Stimulated activated memory B cell treated with anti-CD40 and anti-IgM and Interleukin-4, amounts not matched to agents 10 μg/mL and 1 μg/mL and 100 μg/mL, for 72 hours (primary cell): ENCODE measurements around the gene PRICKLE3.
"Not testable (repeated sequence)": the region's sequence is repeated elsewhere in the genome, so short reads cannot be mapped to it uniquely, and the experiment has no call there.

Source experiments
- ATAC-seq: fragments of 150-1000 bp; cut with Tn5 transposase; 2 replicates; pipeline ENCODE4 v1.10.0; 2021
- H3K27ac Mint-ChIP-seq: one replicate; pipeline ENCODE4 v1.8.0; 2022; ENCODE audit warnings: mild to moderate bottlenecking, mixed read lengths
- H3K27me3 Mint-ChIP-seq: one replicate; pipeline ENCODE4 v1.8.0; 2022; ENCODE audit warnings: mixed read lengths
- H3K36me3 Mint-ChIP-seq: one replicate; pipeline ENCODE4 v1.8.0; 2022; ENCODE audit warnings: mixed read lengths
- H3K4me1 Mint-ChIP-seq: one replicate; pipeline ENCODE4 v1.8.0; 2022; ENCODE audit warnings: mixed read lengths
- H3K4me3 Mint-ChIP-seq: one replicate; pipeline ENCODE4 v1.8.0; 2022; ENCODE audit warnings: mild to moderate bottlenecking, moderate library complexity, mixed read lengths
- H3K9me3 Mint-ChIP-seq: one replicate; pipeline ENCODE4 v1.8.0; 2022; ENCODE audit warnings: mixed read lengths

PRICKLE3 gene

GRCh38 chrX:49137492-49137891 is 48.7 kb downstream of the PRICKLE3 start:
- Mint-ChIP-seq H3K27ac (no peak overlapping the region), H3K4me1 (no peaks in the 10 kb centered on the region), H3K9me3 (peaks cover 6% of the 10 kb centered on the region), H3K36me3 (peaks cover 13% of the 10 kb centered on the region), H3K27me3 (no peaks in the 10 kb centered on the region), H3K4me3 (no peak overlapping the region)
- no peak for ATAC-seq

GRCh38 chrX:49133759-49134158 is 52.4 kb downstream of the PRICKLE3 start:
- Mint-ChIP-seq H3K4me3 (no peak overlapping the region), H3K27me3 (no peaks in the 10 kb centered on the region), H3K9me3 (no peaks in the 10 kb centered on the region), H3K36me3 (peaks cover 6% of the 10 kb centered on the region), H3K27ac (no peak overlapping the region), H3K4me1 (no peaks in the 10 kb centered on the region)
- no peak for ATAC-seq

- not testable (repeated sequence) for H3K36me3 Mint-ChIP-seq, H3K4me3 Mint-ChIP-seq, H3K27ac Mint-ChIP-seq, H3K4me1 Mint-ChIP-seq, H3K27me3 Mint-ChIP-seq, H3K9me3 Mint-ChIP-seq, ATAC-seq
These were observed 53.9 kb downstream of the PRICKLE3 start for GRCh38 chrX:49132275-49132674.

- no peak overlapping the region for H3K27ac Mint-ChIP-seq
- no peaks in the 10 kb centered on the region for H3K9me3 Mint-ChIP-seq
- H3K36me3 Mint-ChIP-seq = no peaks in the 10 kb centered on the region
- no peaks in the 10 kb centered on the region for H3K4me1 Mint-ChIP-seq
- no peaks in the 10 kb centered on the region for H3K27me3 Mint-ChIP-seq
- ATAC-seq = no peak
- no peak overlapping the region for H3K4me3 Mint-ChIP-seq
These were observed 56.7 kb downstream of the PRICKLE3 start for GRCh38 chrX:49129427-49129826.

- H3K9me3 Mint-ChIP-seq, H3K36me3 Mint-ChIP-seq, H3K4me3 Mint-ChIP-seq, H3K27me3 Mint-ChIP-seq, ATAC-seq, H3K27ac Mint-ChIP-seq: not testable (repeated sequence)
- H3K4me1 Mint-ChIP-seq = peaks cover 12% of the 10 kb centered on the region
These were observed 58.4 kb downstream of the PRICKLE3 start for GRCh38 chrX:49127742-49128258.
